Measurements from ENCODE around the gene NAB2. TPM values are rescaled to one million over a fixed set of nuclear protein-coding genes. Genes with fewer than 3 reads are reported as not detected.

The NAB2 gene
- total RNA-seq, 4 donors from 2014 or later, result 7.4 to 17.0 (median 10.3) TPM

GRCh38 chr12:57085999-57086492 lies 2.9 kb upstream of the NAB2 start:
- Histone ChIP-seq H3K9me3 (no peaks in the 10 kb centered on the region), H3K27me3 (no peaks in the 10 kb centered on the region), H3K36me3 (no peaks in the 10 kb centered on the region), H3K4me1 (peaks cover 0 to 21% (median 9%) of the 10 kb centered on the region in 4 donors), H3K27ac (peak overlapping the region; percentile 95 to 99 (median 98)), H3K4me3 (peak overlapping the region; percentile 70 to 96 (median 89))
- TF ChIP-seq CTCF (IDR thresholded peaks at IDR 0.05), result no peak
- no peak for TF ChIP-seq POLR2A (IDR thresholded peaks at IDR 0.05)
- no peak for DNase-seq

GRCh38 chr12:57086493-57087009 lies 2.4 kb upstream of the NAB2 start:
- Histone ChIP-seq H3K36me3 (no peaks in the 10 kb centered on the region), H3K4me3 (peak overlapping the region; percentile 70 to 96 (median 89)), H3K27me3 (no peaks in the 10 kb centered on the region), H3K27ac (peak overlapping the region; percentile 95 to 99 (median 98)), H3K9me3 (no peaks in the 10 kb centered on the region), H3K4me1 (peaks cover 0 to 26% (median 12%) of the 10 kb centered on the region in 4 donors)
- DNase-seq, result peak; percentile 64 to 73 (median 69)
- peak in 4 of 6 experiments; percentile 1 to 20 (median 10) for TF ChIP-seq CTCF (IDR thresholded peaks at IDR 0.05)
- no peak for TF ChIP-seq POLR2A (IDR thresholded peaks at IDR 0.05)

- H3K36me3 ChIP-seq, result peaks cover 0 to 3% (median 0%) of the 10 kb centered on the region in 3 donors
- H3K27ac ChIP-seq, result peak overlapping the region; percentile 95 to 99 (median 98)
- DNase-seq, result peak; percentile 80 to 96 (median 94)
- H3K27me3 ChIP-seq, result no peaks in the 10 kb centered on the region
- peaks cover 0 to 32% (median 12%) of the 10 kb centered on the region in 4 donors for H3K4me1 ChIP-seq
- peak overlapping the region; percentile 70 to 96 (median 89) for H3K4me3 ChIP-seq
- peak in 1 of 2 donors; percentile 29 for TF ChIP-seq POLR2A (IDR thresholded peaks at IDR 0.05)
- TF ChIP-seq CTCF (IDR thresholded peaks at IDR 0.05), result no peak
- H3K9me3 ChIP-seq, result no peaks in the 10 kb centered on the region
These were observed 1.8 kb upstream of the NAB2 start for GRCh38 chr12:57087010-57087690.

- H3K4me3 ChIP-seq, result peak overlapping the region; percentile 70 to 96 (median 89)
- H3K27me3 ChIP-seq, result no peaks in the 10 kb centered on the region
- TF ChIP-seq CTCF (IDR thresholded peaks at IDR 0.05) (peak in 1 of 6 experiments; percentile 6), POLR2A (IDR thresholded peaks at IDR 0.05) (no peak)
- peak overlapping the region; percentile 95 to 99 (median 98) for H3K27ac ChIP-seq
- peaks cover 0 to 39% (median 12%) of the 10 kb centered on the region in 4 donors for H3K4me1 ChIP-seq
- H3K9me3 ChIP-seq, result no peaks in the 10 kb centered on the region
- H3K36me3 ChIP-seq, result peaks cover 0 to 10% (median 0%) of the 10 kb centered on the region in 3 donors
- peak; percentile 77 to 94 (median 90) for DNase-seq
These were observed 1.1 kb upstream of the NAB2 start for GRCh38 chr12:57087691-57088353.
